COLO668 (cell line): Measurements from ENCODE around the gene EFS.
"Not testable (repeated sequence)": the region's sequence is repeated elsewhere in the genome, so short reads cannot be mapped to it uniquely, and the experiment has no call there.

ENCODE experiments used
- DNase-seq: peaks from one replicate; lab custom pipeline; 2025; ENCODE audit not compliant: unreplicated experiment; lab: John Stamatoyannopoulos, UW

Gene EFS

DNA sequence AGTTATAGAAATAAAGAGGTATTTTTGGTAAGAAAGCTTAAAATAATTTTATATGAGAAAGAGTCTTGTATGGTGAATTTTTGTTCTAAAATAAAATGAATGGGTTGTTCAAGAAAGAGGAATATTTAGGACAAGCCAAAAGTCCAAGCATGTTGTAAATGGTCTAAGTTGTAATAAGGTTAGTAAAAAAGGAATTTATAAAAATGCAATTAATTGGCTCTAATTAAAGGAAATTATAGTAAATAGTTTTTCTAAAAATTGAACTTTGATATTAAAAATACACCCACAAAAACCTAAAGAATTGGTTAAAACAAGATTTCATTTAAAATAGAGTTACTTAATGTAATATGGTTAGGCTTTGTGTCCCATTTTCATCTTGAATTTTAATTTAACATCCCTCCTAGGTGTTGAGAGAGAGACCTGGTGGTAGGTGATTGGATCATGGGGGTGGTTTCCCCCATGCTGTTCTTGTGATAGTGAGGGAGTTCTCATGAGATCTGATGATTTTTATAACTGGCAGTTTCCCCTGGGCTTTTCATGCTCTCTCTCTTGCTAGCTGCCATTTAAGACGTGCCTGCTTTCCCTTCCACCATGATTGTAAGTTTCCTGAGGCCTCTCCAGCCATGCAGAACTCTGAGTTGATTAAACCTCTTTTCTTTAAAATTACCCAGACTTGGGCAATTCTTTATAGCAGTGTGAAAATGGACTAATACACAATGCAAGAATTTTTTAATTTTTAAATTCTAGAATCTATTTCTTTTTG is 25.3 kb downstream of the EFS start:
- DNase-seq, result no peak

DNA sequence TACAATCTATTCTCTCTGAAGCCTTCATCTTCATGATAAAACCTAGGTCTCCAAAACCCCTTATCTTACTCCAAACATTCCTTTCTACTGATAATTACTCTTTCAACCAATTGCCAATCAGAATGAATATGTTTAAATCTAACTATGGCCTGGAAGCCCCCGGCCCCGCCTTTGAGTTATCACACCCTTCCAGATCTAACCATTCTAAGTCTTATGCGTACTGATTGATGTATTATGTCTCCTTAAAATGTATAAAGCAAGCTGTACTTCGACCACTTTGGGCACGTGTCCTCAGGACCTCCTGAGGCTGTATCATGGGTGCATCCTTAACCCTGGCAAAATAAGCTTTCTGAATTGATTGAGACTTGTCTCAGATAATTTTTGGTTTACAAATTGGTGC is 29.3 kb downstream of the EFS start:
- no peak for DNase-seq

DNA sequence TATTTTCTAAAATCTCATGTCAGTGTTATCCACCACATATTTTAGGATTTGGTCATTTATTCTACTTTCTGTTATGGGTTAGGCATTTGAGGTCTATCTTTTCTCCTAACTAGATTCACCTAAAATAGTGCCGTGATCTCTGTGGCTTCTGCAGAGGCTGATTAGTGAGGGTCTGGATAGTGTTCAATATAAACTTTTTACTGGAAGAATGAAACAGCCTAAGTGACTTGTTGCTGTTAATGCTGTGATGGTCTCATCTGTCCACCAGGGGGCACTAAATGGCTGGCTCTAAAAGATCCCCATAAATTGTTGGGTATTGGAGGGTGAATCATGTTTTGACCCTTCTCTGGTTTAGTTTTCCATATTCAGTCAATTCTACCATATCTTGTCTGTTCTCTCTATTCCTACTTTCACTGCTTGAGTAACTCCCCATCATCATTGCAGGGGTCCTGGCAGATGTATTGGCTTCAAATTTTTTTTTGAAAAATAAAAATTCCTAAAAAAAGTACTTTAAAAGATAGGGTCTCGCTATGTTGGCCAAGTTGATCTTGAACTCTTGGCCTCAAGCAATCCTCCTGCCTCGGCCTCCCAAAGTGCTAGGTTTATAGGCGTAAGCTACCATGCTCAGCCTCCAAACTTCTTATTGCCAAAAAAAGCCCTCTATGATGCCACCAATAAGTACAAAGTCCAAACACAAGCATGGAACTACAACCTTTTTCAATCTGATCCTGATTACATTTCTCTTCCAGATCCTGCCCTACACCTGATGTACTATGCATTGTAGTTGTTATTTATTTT is 36.8 kb downstream of the EFS start:
- peak; percentile 63 for DNase-seq

DNA sequence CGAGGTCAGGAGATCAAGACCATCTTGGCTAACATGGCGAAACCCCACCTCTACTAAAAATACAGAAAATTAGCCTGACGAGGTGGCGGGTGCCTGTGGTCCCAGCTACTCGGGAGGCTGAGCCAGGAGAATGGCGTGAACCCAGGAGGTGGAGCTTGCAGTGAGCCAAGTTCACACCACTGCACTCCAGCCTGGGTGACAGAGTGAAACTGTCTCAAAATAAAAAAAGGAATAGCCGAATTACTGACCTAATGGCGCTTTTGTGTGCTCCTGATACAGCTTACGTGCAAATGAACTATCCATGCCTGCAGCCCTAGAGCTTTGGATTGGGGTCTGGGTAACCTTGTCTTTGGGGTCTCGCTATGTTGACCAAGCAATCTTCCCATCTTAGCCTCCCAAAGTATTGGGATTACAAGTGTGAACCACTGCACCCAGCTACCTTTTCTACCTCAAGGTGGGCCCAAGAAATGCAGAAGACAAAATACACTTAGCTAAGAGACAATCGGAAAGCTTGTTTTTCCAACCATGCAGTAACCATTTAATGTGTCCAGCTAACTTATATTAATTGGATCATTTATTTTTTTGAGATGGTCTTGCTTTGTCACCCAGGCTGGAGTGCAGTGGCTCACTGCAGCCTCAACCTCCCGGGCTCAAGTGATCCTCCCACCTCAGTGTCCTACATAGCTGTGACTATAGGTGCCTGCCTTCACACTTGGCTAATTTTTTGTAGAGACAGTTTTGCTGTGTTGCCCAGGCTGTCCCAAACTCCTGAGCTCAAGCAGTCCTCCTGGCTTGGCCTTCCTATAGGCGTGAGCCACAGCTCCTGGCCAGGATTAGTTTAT is 38.3 kb downstream of the EFS start:
- DNase-seq, result no peak

DNA sequence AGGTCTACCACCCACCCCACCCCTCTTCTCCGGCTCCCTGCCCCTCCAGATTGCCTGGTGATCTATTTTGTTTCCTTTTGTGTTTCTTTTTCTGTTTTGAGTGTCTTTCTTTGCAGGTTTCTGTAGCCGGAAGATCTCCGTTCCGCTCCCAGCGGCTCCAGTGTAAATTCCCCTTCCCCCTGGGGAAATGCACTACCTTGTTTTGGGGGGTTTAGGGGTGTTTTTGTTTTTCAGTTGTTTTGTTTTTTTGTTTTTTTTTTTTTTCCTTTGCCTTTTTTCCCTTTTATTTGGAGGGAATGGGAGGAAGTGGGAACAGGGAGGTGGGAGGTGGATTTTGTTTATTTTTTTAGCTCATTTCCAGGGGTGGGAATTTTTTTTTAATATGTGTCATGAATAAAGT is 39.2 kb downstream of the EFS start:
- not testable (repeated sequence) for DNase-seq

DNA sequence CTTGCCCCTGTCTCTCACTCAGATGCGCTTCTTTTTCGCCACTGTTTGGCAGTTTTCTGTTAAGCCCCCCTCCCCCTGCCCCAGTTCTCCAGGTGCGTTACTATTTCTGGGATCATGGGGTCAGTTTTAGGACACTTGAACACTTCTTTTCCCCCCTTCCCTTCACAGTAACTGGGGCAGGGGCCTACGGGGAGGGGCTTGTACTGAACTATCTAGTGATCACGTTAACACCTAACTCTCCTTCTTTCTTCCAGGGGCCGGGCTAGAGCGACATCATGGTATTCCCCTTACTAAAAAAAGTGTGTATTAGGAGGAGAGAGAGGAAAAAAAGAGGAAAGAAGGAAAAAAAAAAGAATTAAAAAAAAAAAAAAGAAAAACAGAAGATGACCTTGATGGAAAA is 40.0 kb downstream of the EFS start:
- DNase-seq, result no peak

DNA sequence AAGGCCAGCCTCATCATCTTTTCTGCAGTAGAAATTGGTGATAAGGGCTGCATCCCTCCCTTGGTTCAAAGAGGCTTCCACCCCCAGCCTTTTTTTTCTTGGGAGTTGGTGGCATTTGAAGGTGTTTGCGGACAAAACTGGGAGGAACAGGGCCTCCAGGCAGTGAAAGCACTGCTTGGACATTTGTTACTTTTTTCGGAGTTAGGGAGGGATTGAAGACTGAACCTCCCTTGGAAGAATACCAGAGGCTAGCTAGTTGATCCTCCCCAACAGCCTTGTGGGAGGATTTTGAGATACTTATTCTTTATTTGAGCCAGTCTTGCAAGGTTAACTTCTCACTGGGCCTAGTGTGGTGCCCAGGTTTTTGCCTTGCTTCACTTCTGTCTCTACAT is 40.5 kb downstream of the EFS start:
- no peak for DNase-seq

DNA sequence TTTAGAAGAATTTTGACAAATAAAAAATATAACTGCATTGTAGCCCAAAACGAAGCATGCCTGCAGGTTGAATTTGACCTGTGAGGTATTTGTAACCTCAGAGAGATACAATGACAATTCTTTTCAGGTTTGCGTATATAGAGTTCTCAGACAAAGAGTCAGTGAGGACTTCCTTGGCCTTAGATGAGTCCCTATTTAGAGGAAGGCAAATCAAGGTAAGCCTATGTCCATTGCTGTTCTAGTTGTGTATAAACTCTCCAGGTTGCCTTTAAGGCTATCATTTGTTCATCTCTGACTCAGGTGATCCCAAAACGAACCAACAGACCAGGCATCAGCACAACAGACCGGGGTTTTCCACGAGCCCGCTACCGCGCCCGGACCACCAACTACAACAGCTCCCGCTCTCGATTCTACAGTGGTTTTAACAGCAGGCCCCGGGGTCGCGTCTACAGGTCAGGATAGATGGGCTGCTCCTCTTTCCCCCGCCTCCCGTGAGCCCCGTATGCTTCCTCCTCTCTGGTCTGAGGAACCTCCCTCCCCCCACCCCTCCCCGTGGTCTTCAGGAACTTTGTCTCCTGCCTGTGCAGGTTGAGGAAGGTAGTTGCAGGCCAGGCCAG is 41.0 kb downstream of the EFS start:
- no peak for DNase-seq

DNA sequence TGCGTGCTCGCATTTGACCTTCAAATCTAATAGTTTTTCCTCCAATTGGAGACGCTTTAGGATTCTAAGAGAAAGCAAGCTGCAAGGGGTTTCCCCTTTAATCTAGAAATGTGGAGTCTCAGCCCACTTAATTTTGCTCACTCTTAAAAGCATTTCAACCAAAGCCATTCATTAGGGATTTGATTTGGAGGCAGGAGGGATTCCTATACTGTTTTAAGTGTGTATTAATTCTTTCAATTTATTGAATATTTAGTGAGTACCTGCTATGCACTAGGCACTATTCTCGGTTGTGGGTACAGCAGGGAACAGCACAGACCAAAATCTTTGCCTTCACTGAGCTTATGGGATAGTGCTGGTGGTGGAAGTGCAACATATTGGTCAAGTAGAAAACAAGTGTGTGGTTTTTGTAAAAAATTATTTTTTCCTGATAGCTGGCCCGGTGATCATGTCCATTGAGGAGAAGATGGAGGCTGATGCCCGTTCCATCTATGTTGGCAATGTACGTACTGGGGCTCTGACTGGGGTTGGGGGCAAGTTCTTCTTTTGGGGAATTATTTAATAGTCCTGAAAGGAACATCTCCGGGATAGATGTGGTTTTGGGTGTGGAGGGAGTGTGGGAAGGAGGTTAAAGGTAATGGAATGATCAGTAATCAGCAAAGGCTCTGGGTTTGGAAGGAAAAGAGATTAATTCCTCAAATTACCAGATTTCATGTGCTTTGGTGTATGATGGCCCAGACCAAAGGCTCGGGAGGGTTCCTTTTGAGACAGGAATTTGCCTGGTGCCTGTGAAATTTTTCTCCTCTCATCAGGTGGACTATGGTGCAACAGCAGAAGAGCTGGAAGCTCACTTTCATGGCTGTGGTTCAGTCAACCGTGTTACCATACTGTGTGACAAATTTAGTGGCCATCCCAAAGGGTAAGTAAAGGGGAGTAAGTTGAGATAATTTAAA is 42.1 kb downstream of the EFS start:
- no peak for DNase-seq

DNA sequence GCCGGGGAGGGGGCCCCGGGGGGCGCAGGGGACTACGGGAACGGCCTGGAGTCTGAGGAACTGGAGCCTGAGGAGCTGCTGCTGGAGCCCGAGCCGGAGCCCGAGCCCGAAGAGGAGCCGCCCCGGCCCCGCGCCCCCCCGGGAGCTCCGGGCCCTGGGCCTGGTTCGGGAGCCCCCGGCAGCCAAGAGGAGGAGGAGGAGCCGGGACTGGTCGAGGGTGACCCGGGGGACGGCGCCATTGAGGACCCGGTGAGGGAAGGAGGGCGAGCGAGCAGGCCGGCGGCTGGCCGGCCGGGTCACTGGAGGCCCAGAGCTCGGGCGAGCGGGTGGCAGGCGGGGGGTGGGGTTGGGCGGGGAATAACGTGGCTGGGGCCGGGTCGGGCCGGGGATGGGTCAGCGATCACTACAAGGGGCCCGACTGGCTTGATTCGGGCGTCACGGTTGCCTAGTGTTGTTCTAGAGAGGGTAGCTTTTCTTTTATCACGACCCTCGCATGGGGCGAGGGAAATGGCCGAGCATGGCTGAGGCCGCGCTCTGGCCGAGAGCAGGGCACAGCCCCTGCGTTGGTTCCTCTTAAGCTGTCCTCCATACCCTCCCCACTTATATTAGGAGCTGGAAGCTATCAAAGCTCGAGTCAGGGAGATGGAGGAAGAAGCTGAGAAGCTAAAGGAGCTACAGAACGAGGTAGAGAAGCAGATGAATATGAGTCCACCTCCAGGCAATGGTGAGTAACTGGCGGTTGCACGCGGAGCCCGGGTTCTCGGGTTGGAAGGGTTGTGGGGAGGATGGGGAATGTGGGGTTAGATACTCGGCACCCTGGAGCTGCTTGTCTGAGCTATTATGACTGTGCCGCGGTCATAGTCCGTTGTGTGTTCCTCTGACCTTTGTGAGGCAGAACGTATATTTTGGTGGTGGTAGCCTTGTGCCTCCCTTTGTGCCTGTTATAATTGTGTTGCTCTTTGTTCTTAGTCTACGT is 43.1 kb downstream of the EFS start:
- peak; percentile 59 for DNase-seq

DNA sequence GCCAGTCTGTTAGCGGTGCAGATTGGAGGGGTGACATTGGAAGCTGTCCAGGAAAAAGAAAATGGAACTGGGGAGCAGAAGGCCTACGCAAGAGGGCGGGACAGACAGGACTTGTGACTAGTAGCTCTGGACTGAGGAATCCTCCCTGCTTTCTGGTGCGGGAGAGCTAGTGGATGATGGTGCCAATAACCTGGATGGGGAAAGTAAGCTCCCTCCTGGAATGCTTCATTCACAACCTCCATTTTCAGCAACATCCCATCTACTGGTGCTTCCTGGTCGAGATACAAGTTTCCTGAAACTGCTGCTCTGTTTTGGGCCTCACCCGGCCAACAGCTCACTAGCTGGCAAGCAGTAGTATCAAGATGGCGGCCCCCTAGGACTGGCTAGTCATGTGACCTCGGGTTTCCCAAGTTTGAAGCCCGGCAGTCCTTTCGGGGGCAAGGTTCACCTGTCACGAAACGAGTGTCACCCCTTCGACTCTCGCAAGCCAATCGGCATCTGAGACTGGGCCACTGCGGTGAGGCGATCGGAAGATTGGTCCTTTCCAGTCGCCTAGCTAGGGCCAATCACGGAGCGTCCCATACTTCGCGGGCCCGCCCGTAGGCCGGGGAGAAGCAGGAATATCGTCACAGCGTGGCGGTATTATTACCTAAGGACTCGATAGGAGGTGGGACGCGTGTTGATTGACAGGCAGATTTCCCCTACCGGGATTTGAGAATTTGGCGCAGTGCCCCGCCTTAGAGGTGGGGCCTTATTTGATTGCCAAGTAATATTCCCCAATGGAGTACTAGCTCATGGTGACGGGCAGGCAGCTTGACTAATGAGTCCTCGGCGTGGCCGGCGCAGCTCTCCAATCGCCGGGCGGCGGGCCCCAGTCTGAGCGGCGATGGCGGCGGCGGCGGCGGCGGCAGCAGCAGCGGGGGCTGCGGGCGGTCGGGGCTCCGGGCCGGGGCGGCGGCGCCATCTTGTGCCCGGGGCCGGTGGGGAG is 44.1 kb downstream of the EFS start, which contains the start of gene PABPN1:
Gene PABPN1, plus strand, starts transcription at position 874 of the 988 bp plus-strand sequence. Its CDS starts 13 bp downstream, at position 887.
- peak; percentile 99 for DNase-seq

DNA sequence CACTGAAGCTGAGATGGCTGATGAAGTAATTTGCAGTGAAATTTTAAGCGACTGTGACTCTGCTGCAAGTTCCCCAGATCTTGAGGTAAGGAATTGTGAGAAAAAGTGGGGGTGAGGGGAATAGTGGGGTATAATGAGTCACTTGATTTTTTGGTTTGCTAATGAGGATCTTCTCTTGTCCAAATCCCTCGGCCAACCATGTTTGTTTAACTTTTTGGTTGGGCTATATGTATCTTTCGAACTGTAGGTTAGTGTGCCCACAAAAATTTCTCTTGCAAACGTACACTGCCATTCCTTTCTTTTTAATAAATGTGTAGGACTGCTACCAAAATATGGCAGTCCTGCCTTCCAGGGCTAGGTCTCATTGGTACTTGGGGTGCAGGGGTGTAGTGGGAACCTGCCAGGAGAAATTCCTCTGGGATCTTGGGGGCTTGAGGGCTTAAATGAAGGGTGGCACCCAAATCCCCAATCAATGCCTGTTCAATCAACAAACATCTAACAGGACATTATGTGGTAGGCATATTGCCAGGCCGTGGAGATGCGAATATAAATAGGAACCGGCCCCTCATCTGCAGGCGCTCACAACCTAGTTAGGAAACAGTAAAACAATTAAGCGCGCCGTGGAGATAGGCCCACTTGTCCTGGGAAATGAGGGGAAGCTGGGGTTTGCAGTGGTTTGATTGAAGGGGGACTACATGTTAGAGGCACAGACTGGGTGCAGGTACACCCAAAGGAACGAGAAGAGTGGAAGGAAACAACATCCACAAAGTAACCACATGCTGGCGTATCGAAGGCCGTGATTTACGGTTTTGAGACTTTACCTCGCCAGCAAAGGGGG is 45.0 kb downstream of the EFS start:
- DNase-seq, result no peak

DNA sequence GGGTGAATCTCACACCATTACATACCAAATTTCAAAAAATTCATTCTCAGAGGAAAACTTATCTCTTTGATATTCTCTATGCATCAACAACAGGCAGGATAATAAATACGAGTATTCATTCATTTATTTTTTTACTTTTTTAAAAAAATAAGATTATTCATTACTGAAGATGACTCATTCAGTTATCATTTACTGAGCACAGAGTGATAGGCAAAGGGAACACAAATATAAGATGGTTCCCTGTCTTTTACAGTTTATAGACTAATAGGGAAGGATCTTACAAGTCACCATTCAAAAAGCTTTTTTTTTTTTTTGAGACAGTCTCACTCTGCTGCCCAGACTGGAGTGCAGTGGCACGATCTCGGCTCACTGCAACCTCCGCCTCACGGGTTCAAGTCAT is 48.7 kb downstream of the EFS start:
- no peak for DNase-seq

DNA sequence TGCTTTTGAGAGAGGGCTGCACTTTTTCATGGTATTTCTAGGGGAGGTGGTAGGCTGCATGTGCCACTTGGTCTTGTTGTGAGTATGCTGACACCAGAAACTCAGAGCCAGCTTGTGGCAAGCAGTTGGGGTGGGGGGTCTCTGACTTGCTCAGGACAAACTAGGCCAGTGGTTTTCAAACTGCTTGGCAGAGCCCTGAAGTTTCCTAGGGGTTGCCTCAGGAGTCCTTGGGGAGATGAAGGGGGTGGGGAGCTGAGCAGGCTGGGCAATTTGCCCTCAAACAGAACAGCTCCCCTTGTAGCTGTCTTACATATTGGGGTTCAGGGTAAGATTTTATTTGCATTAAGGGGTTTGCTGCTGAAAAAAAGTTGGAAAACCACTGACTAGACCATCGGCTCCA is 54.4 kb downstream of the EFS start:
- no peak for DNase-seq

DNA sequence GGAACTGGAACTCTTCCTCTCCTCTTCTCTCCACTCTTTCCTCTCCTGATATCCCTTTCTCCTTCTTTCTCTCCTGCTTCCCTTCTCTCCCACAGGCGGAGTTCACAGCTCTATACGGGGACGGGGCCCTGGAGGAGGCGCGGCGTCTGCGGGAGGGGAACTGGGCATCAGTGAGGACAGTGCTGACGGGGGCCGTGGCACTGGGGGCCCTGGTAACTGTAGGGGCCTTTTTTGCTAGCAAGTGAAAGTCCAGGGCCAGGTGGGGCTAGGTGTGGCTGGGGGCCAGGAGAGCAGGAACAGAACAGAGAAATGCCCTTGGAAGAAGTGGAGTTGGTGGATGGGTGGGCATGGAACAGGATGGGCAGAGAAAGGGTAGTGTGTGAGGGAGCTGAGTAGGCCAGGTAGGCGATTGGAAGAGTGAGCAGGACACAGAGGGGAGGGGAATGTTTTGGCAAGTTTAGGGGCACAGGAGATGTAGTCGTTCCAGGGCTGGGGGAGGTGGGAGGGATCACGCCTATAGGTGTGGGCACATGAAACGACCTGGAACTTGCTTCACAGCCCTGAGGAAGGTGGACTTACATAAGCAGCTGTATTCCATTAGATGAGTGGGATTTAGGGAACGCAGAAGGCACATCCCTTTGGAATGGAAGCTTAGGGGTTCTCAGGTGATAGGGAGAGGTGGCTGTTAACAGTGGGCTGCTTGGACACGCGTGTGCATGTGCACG is 56.1 kb downstream of the EFS start:
- DNase-seq, result no peak
